Inferior parietal cortex (tissue), 1 donor: Measurements from ENCODE around the gene VTA1.
"Not testable (repeated sequence)": the region's sequence is repeated elsewhere in the genome, so short reads cannot be mapped to it uniquely, and the experiment has no call there.

Experiments
- DNase-seq: peaks from one replicate; pipeline ENCODE4 v3.0.0-alpha.2; 2016; ENCODE audit errors: extremely low spot score

The VTA1 gene

GRCh38 chr6:142146828-142147662 is at the start of gene VTA1, which contains the start of gene NMBR:
VTA1 (plus strand) TSS chr6:142147263; CDS start chr6:142147288, 25 bp downstream.
NMBR (minus strand) TSS chr6:142147122; CDS start chr6:142088658, 58,464 bp downstream.
- DNase-seq = peak; percentile 100

- DNase-seq = not testable (repeated sequence)
Observed at GRCh38 chr6:142104820-142105219, 42.2 kb upstream of the VTA1 start.

DNA sequence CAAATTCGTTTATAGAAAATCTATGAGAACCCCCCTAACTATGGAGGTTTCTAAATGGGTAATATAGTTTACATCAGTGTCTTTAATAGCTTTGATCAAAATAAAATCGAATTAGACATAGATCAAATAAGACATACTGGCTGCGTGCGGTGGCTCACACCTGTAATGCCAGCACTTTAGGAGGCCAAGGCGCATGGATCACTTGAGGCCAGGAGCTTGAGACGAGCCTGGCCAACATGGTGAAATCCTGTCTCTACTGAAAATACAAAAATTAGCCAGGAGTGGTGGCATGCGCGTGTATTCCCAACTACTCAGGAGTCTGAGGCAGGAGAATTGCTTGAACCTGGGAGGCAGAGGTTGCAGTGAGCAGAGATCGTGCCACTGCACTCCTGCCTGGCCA is 36.2 kb upstream of the VTA1 start:
- not testable (repeated sequence) for DNase-seq

DNA sequence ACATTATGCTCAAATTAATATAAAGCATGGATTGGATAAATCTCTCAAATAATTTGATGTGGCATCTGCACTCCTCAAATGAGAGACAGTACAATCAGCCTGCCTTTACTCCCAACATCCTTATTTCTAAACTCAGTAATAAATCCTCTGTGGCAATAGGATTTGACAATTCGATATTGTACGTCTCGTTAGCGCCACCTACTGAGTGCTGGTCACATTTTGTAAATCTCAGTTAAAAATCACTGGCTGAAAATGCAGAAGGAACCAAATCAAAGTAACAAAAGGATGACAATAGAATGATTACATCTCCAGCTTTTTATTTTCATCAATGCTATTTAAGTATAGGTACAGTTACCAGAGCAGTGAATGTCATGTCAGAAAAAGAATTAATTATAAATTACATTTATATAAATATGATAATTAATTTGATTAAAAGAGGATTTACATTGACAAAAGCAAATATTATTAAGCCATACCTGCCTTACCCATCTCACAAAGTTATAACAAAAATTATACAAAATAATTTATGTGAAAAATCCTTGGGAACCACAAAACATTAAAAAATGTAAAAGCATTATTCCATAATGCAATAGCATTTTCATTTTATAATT is 34.5 kb upstream of the VTA1 start:
- DNase-seq = peak; percentile 87

GRCh38 chr6:142117366-142117765 is 29.7 kb upstream of the VTA1 start:
- DNase-seq = no peak

DNA sequence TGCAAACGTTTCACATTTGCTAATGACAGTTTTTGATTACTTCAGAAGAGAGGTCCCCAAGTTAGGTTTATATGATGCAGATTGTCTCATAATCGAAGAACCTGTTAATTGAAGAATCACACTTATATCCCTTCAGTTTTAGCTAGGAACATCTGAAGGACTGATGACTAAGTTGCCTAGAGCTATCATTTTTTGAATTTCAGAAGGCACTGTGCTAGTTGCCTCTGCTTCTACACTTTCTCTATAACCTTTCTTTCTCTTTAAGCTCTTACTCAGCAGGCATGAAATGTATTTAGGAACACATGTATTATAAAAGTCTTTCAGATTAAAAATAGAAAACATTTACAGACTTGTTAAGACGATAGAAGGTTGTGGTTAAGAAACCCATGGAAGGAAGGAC is 28.7 kb upstream of the VTA1 start:
- no peak for DNase-seq

DNA sequence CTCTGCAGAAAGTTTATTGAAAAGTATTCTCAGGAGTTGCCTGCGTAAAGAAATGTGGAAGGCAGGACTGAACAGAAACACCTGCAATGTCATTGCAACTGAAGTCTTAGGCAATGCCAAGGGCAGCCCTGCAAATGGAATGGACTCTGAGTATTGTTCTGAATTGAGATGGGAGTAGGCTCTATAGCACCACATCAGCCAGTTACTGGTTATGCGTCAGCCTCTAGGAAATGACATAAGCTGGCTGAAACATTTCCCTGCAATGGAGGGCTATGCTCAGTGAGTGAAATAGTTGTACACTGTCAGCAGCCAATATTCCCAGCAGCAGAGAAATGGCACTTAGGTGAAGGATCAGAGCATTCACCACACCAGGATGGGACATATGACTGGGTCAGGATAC is 28.1 kb upstream of the VTA1 start:
- no peak for DNase-seq

GRCh38 chr6:142121342-142121741 is 25.7 kb upstream of the VTA1 start:
- DNase-seq = no peak

- no peak for DNase-seq
Observed at GRCh38 chr6:142130814-142131213, 16.2 kb upstream of the VTA1 start.

DNA sequence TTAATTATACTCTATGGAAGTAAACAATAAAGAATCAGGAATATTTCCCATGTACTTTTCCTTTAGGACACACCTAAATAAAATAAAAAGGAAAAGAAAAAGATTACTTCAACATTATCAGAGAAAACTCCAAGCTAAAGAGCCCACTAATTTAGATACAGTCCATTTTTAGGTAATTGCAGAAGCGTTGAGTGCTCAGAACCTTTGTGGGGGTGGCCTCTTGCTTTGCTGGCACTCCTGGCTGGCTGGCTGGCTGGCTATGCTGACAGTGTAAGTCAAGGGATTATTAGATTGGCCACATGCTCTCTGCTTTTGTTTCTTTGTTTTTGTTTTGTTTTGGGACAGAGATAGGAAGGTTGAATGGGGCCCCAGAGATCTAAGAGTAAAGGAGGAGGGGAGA is 14.4 kb upstream of the VTA1 start, which contains the start of gene GJE1:
Gene GJE1 (plus strand): TSS at position 301 of the 400 bp plus-strand sequence. CDS start 234 bp downstream, outside the sequence.
- no peak for DNase-seq

DNA sequence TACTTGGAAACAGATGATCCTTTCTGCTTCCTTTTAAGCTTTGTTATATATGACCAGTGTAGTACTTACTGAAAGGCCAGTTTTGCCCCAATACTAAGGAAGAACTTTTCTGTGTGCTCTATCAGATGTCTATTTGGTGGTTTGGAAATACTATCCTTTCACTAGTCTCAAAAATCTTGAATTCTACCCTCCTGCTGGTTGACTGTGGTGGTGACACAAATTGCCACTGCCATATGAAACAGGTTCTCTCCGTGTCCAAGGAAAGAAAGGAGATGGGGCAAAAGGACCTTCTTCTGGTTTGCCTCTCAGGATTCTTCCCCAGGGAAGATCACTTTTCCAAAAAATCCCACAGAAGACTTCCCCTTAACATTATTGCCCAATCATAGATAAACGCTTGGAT is 8.2 kb upstream of the VTA1 start:
- no peak for DNase-seq

DNA sequence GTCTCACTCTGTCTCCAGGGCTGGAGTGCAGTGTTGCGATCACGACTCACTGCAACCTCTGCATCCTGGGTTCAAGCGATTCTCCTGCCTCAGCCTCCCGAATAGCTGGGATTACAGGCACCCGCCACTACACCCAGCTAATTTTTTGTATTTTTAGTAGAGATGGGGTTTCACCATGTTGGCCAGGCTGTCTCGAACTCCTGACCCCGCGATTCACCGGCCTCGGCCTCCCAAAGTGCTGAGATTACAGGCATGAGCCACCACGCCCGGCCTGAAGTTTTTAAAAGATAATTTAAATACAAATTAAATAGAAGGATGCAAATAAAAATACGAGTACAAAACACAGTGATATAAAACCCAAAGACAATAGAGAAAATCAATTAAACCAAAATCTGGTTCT is 5.5 kb upstream of the VTA1 start:
- DNase-seq = not testable (repeated sequence)

GRCh38 chr6:142152746-142153145 is 5.7 kb downstream of the VTA1 start:
- no peak for DNase-seq

DNA sequence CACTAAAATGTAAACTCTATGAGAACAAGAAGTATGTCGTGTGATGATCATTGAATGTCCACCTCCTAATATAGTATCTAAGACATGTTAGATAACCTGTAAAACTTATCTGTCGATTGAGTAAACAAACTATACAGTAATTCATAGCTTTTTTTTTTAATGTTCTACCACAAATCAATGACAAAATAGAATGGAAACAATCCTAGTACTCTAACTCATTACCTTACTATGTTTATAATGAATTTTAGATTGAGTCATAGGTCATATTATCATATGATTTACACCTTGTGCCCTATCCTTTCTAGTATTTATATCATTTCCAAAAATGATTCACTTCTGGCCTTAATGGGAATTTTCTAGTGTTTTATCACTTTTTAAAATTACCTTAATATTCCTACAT is 6.1 kb downstream of the VTA1 start:
- DNase-seq = no peak

GRCh38 chr6:142154336-142154735 is 7.3 kb downstream of the VTA1 start:
- no peak for DNase-seq

GRCh38 chr6:142155091-142155490 is 8.0 kb downstream of the VTA1 start:
- DNase-seq = no peak

DNA sequence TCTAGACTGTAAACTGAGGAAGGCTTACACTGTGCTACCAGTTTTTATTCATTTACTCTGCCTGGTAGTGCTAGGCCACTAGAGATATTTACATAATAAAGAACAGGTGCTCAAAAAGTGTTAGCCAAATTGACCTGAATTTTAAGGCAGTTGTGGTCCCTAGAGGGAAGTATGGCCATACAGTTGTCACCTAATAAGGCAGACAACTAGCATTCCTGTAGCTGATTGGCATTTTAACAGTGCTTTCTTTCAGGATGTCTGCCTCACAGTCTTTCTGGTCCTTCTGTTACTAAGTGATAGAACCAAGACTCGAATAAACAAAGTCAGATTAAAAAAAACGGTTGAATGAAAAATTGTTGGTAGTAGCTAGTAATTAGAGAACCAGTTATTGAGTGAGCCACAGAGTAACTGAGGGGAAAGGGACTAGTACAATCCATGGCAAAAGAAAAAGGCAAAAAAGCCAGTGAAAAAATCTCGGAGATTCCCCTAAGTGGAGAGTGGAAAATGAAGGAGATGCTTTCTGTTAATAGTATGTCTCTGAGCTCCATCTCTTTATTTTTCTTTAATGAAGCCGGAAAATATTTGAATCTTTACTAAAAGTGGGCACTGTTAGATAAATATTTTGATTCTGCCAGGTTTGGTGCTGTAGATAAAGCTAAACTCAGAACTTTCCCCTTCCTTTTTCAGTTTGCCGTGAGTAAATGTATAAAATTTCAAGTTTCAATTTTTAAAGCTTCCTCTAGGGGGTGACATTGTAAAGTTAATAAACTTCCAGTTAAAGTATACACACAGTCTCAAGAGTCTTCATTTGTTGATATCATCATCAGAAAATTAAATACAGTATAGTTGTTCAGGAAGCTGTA is 9.1 kb downstream of the VTA1 start:
- DNase-seq = peak; percentile 57

DNA sequence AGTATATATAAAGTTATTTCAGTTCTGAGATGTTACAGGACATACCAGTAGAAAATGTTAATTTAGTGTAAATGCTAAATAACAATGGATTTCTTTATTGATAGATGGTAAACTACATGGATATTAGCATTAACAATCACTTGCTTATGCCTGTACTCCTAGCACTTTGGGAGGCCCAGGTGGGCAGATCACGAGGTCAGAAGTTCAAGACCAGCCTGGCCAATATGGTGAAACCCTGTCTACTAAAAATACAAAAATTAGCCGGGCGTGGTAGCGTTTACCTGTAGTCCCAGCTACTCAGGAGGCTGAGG is 9.7 kb downstream of the VTA1 start:
- not testable (repeated sequence) for DNase-seq

GRCh38 chr6:142162780-142163179 is 15.7 kb downstream of the VTA1 start:
- no peak for DNase-seq

- no peak for DNase-seq
Observed at GRCh38 chr6:142165227-142165626, 18.2 kb downstream of the VTA1 start.

- DNase-seq = no peak
Observed at GRCh38 chr6:142167071-142167470, 20.0 kb downstream of the VTA1 start.

- no peak for DNase-seq
Observed at GRCh38 chr6:142167486-142167885, 20.4 kb downstream of the VTA1 start.
